ENCODE data around the gene GTPBP3.
"Not testable (repeated sequence)": the region's sequence is repeated elsewhere in the genome, so short reads cannot be mapped to it uniquely, and the experiment has no call there.

The GTPBP3 gene, protein sequence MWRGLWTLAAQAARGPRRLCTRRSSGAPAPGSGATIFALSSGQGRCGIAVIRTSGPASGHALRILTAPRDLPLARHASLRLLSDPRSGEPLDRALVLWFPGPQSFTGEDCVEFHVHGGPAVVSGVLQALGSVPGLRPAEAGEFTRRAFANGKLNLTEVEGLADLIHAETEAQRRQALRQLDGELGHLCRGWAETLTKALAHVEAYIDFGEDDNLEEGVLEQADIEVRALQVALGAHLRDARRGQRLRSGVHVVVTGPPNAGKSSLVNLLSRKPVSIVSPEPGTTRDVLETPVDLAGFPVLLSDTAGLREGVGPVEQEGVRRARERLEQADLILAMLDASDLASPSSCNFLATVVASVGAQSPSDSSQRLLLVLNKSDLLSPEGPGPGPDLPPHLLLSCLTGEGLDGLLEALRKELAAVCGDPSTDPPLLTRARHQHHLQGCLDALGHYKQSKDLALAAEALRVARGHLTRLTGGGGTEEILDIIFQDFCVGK

DNA sequence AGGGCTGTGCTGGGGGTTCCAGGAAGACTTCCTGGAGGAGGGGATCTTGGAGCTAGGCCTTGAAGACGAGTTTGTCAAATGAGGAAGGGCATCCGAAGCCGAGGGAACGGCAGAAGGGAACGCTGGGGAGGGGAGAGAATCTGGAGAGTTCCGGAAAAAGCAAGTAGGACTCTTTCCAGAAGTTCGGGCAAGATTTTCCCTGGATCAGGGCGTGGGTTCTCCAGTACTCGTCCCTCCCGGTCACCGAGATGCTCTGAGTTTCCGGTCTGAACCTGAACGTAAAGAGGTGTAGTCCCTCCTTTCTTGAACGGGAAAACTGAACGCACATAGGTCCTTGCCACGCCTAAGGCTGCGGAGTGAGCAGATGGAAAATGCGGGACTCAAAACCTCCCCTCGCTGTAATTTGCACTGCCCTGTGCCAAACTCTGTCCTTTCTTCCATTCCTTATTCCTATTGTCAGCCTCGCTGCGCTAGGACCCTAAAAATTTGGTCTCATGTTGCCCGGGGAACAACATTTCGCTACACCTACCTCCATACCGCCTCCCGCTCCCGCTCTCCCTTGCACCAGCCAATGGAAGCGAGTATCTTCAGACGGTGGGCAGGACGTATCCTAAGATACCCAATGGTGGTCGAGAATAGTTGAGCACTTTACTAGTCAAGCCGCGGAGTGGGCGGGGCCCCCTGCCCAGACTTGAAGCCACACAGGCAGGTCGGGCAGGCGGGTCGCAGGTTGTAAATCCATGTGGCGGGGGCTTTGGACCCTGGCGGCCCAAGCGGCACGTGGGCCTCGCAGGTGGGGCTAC lies at the start of gene GTPBP3:
TSS of gene GTPBP3 (plus strand) at position 682 of the 803 bp plus-strand sequence. CDS start at position 741, 59 bp downstream.
- DNase-seq (ENCODE audit: low read depth) = peak; percentile 91

DNA sequence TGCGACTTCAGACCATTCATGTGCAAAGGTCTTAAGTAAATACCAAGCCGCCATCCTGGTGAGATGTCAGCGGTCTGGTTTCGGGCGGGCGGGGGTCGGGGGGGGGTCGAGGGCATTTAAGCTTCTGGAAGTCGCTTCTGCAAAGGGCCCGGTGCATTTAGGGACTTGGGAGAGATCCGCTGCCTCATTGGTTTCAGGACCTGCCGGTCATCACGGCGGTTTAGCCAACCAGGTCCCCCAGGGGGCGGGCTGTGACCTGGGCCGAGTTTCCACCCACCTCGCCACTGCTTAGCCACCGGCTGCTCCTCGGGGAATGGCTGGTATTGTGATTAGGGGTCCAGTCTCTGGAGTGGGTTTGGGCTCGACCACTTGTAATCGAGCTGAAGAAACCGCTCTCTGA lies 47.9 kb upstream of the GTPBP3 start:
- peak; percentile 43 for DNase-seq (ENCODE audit: low read depth)

DNA sequence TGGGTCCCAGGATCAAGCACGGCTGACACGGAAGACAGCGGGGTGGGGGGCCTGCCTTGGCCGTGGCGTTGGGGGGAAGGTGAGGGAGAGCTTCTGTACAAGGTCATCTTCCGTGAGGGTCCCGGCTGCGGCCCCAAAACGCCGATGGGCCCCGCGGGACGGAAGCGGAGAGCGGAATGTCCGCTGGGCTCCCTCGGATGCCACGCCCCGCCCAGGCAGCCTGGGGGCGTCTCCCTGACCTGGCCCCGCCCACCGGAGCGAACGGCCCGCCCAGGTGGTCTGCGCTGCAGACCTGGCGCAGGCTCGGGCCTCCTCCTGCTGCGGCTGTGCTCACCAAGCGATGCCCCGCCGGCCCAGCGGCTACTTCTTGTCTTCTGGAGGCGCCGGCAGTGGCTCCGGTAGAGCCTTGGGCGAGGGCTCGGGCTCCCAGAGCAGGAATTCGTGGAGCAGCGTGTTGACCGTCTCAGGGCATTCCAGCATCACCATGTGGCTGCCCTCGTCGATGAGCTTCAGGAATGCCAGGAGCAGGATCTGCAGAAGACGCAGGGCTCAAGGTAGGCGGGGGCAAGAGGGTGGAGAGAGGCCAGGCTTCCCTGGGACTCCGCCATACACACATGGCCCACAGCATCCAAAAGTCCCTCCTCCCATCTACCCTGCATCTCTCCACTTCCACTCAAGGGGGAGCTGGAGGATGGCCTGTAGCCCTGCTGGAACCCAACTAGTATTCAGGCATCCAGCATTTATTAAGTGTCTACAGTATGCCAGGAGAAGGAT lies 44.9 kb upstream of the GTPBP3 start:
- peak; percentile 67 for DNase-seq (ENCODE audit: low read depth)

DNA sequence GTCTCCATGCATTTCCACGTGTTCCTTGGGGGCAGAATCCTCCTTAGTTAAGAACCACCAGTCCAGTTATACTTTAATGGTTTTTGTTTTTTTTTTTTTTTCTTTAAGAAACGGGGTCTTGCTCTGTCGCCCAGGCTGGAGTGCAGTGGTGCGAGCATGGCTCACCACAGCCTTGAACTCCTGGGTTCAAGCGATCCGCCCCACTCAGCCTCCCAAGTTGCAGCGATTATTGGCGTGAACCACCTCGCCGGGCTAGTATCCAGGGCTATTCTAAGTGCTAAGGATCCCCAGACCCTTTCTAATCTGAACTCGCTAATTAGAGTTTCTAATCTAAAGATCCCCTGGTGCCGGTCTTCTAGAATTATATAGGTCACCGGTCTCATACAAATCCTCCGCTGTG lies 43.7 kb upstream of the GTPBP3 start:
- no peak for DNase-seq (ENCODE audit: low read depth)

DNA sequence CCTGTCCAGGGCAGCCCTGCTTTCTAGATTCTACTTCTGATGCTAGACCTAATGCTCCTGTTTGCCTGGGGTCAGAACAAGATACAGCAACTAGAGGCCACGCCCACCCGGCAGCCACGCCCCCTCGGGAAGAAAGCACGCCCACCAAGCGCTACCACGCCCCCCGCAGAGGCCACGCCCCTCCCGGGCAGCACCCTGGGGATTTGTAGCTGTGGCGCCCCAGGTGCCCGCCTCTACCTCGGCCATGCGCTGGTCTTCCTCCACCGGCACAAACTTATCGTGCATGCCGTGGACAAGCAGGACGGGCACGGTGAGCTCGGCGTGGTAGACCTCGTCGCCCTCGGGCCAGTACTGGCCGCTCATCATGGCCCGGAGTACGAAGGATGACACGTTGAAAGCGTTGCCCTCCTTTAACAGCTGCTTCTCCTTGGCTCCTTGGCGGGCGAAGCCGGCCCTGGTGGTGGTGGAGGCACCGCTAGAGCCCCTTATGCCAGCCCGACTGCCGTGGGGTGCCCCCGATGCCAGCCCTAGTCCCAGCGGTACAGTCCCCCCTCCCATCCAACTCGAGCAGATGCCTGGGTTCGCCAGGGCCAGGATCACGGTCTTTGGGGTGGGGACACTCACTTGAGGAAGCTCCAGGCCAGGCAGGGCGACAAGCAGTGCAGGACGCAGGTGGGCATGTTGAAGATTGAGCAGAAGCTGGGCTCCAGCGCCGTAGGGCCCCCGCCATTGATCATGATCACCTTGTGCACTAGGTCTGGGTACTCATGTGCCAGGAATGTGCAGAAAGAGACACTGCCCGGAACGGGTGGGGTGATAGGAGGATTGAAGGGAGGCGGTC lies 43.1 kb upstream of the GTPBP3 start:
- peak; percentile 55 for DNase-seq (ENCODE audit: low read depth)

- DNase-seq (ENCODE audit: low read depth) = not testable (repeated sequence)
These were observed 41.8 kb upstream of the GTPBP3 start for GRCh38 chr19:17295551-17295950.

GRCh38 chr19:17296273-17296672 lies 41.1 kb upstream of the GTPBP3 start:
- no peak for DNase-seq (ENCODE audit: low read depth)

- DNase-seq (ENCODE audit: low read depth) = no peak
These were observed 40.4 kb upstream of the GTPBP3 start for GRCh38 chr19:17296976-17297375.

DNA sequence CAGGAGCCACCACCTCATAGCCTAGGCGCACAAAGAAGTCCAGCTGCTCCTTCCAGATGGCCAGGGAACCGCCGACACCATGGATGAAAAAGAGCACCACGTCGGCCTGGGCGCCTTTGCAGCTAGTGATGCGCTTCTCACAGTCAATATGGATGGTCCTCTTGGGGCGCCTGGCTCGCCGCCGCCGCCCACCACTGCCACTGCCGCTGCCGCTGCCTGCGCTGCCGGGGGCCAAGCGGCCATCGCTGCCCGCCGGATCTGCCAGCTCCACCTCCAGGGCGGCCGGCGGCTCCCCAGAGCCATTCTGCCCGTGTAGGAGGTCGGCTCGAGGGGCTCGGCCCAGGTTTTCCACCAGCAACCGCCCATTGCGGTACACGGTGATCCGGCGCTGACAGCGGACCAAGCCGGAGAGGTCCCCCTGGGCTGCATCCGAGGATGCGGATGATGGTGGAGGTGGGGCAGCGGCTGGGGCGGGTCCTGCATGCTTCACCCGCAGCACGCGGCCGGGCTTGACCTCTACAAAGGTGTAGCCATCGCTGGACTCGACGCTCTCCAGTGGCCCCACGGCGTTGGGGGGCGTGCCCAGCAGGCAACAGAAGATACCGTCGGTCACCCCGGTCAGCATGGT lies 36.2 kb upstream of the GTPBP3 start:
- no peak for DNase-seq (ENCODE audit: low read depth)

- no peak for DNase-seq (ENCODE audit: low read depth)
These were observed 34.8 kb upstream of the GTPBP3 start for GRCh38 chr19:17302391-17303166.

DNA sequence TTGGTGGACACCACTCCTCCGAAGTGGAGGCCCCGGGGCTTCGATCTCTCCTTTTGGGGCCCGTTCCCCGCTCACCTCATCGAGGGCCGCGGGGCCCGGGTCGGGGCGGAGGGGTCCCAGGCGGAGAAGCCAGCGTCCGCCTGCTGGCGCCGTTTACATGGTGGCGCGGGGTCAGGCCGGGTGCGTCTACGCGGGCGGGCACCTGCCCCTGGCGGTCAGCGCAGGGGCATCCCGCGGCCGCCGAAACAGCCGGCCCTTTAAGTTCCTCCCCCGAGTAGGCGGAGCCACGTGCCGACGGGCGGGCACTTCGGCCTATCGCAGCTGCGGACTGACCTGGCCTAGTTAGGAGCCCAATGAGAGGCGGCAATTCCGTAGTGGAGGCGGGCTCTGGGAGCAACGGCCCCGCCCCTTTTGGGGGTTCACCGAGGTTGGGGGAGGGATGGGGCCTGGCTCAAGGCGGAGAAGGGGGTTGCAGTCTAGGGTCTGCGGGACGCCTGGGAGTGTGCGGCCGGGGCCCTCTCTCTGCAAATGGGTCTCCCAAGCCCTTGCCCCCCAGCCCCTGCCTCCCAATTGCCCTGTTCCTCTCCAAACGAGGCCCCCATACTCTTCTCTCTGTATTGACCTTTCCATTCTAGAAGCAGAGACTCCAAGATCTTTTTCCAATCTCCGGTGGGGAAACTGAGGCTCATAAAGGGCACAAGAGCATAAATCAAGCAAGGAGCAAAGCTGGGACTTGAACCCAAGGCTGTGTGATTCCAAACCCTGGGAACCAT lies 34.0 kb upstream of the GTPBP3 start, which contains the start of gene ABHD8:
TSS of gene ABHD8 (minus strand) at position 259 of the 773 bp plus-strand sequence. CDS start 1,809 bp downstream, outside the sequence.
- peak; percentile 88 for DNase-seq (ENCODE audit: low read depth)

GRCh38 chr19:17303940-17304267 lies 33.4 kb upstream of the GTPBP3 start:
- DNase-seq (ENCODE audit: low read depth) = no peak

- DNase-seq (ENCODE audit: low read depth) = no peak
These were observed 32.8 kb upstream of the GTPBP3 start for GRCh38 chr19:17304386-17305215.

- DNase-seq (ENCODE audit: low read depth) = no peak
These were observed 32.2 kb upstream of the GTPBP3 start for GRCh38 chr19:17305216-17305516.

- DNase-seq (ENCODE audit: low read depth) = peak; percentile 81
These were observed 31.7 kb upstream of the GTPBP3 start, which contains the start of gene MRPL34 for GRCh38 chr19:17305517-17306284. MRPL34 (plus strand) TSS chr19:17305872; CDS start chr19:17305893, 21 bp downstream.

DNA sequence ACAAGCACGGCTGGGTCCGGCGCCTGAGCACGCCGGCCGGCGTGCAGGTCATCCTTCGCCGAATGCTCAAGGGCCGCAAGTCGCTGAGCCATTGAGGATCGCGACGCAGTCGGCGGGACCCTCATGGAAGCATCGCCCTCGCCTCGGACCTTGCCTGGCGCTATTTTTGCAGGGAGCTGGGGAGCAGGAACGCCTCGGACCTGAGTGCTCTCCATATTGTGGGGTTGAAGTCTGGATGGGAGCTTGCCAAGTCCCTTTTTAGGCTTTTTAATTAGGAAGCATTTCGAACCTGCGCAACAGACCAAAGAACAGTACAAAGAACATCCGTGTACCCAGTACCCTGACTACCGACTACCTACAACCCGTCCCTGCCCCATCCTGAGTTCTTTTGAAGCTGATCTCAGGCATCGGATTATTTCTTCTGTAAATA lies 31.1 kb upstream of the GTPBP3 start:
- DNase-seq (ENCODE audit: low read depth) = no peak

DNA sequence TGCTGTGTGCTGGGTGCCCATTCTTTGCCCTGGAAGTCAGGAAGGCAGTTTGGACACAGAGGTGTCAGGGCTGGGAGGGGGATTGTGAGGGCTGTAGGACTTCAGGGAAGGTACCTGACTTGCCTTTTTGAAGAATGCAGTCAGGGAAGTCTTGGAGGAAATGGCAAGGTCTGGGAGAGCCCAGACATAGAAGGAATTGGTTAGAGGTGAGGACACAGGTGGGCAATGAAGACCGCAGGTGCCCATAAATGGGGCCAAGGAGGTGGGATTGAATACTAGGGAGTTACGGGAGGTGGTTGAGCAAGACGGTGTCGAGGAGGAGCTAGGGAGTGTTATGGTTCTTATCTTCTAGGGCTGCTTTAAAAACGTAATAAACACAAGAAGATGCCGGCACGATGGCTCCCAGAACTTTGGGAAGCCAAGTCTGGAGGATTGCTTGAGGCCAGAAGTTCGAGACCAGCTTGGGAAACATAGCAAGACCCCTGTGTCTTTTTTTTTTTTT lies 29.4 kb upstream of the GTPBP3 start:
- DNase-seq (ENCODE audit: low read depth) = no peak

All from stimulated activated CD8-positive, alpha-beta memory T cell treated with anti-CD3 and anti-CD28 coated beads, Interleukin-7, amount 100 ng/mL, for 24 hours (primary cell).